ENCODE results near the gene SPOCK1.

Gene SPOCK1

GRCh38 chr5:137492331-137492730 is 6.8 kb downstream of the SPOCK1 start:
- DNase-seq (ENCODE audit: low spot score) = no peak

GRCh38 chr5:137491121-137491520 is 8.0 kb downstream of the SPOCK1 start:
- DNase-seq (ENCODE audit: low spot score) = no peak

GRCh38 chr5:137490591-137490990 is 8.5 kb downstream of the SPOCK1 start:
- DNase-seq (ENCODE audit: low spot score) = no peak

- DNase-seq (ENCODE audit: low spot score) = no peak
Observed at GRCh38 chr5:137488974-137489373, 10.2 kb downstream of the SPOCK1 start.

GRCh38 chr5:137488516-137488915 is 10.6 kb downstream of the SPOCK1 start:
- no peak for DNase-seq (ENCODE audit: low spot score)

- no peak for DNase-seq (ENCODE audit: low spot score)
Observed at GRCh38 chr5:137487600-137487999, 11.5 kb downstream of the SPOCK1 start.

- no peak for DNase-seq (ENCODE audit: low spot score)
Observed at GRCh38 chr5:137486707-137487106, 12.4 kb downstream of the SPOCK1 start.

- no peak for DNase-seq (ENCODE audit: low spot score)
Observed at GRCh38 chr5:137481596-137481995, 17.5 kb downstream of the SPOCK1 start.

- DNase-seq (ENCODE audit: low spot score) = no peak
Observed at GRCh38 chr5:137478043-137478442, 21.1 kb downstream of the SPOCK1 start.

GRCh38 chr5:137470921-137471220 is 28.3 kb downstream of the SPOCK1 start:
- no peak for DNase-seq (ENCODE audit: low spot score)

- DNase-seq (ENCODE audit: low spot score) = no peak
Observed at GRCh38 chr5:137470111-137470920, 28.8 kb downstream of the SPOCK1 start.

GRCh38 chr5:137466889-137467288 is 32.2 kb downstream of the SPOCK1 start:
- DNase-seq (ENCODE audit: low spot score) = no peak

GRCh38 chr5:137465930-137466329 is 33.2 kb downstream of the SPOCK1 start:
- no peak for DNase-seq (ENCODE audit: low spot score)

- no peak for DNase-seq (ENCODE audit: low spot score)
Observed at GRCh38 chr5:137462816-137463520, 36.2 kb downstream of the SPOCK1 start.

- DNase-seq (ENCODE audit: low spot score) = no peak
Observed at GRCh38 chr5:137462265-137462590, 36.9 kb downstream of the SPOCK1 start.

- DNase-seq (ENCODE audit: low spot score) = no peak
Observed at GRCh38 chr5:137461391-137462264, 37.5 kb downstream of the SPOCK1 start.

GRCh38 chr5:137454671-137455070 is 44.5 kb downstream of the SPOCK1 start:
- DNase-seq (ENCODE audit: low spot score) = no peak

GRCh38 chr5:137453483-137454080 is 45.5 kb downstream of the SPOCK1 start:
- DNase-seq (ENCODE audit: low spot score) = no peak

GRCh38 chr5:137450759-137451158 is 48.4 kb downstream of the SPOCK1 start:
- no peak for DNase-seq (ENCODE audit: low spot score)

GRCh38 chr5:137448868-137449267 is 50.3 kb downstream of the SPOCK1 start:
- DNase-seq (ENCODE audit: low spot score) = no peak

GRCh38 chr5:137446615-137447014 is 52.5 kb downstream of the SPOCK1 start:
- no peak for DNase-seq (ENCODE audit: low spot score)

- no peak for DNase-seq (ENCODE audit: low spot score)
Observed at GRCh38 chr5:137446151-137446550, 53.0 kb downstream of the SPOCK1 start.

All from left forelimb (tissue), 1 donor.